GM15510 (cell line): ENCODE results near the gene UFD1.

Experiments
- POLR2A ChIP-seq: IDR thresholded peaks from 3 replicates; pipeline ENCODE4 v1.6.1; 2011; ENCODE audit warnings: borderline replicate concordance; ENCODE audit not compliant: insufficient read length; ENCODE audit errors: extremely low read depth

The UFD1 gene, protein sequence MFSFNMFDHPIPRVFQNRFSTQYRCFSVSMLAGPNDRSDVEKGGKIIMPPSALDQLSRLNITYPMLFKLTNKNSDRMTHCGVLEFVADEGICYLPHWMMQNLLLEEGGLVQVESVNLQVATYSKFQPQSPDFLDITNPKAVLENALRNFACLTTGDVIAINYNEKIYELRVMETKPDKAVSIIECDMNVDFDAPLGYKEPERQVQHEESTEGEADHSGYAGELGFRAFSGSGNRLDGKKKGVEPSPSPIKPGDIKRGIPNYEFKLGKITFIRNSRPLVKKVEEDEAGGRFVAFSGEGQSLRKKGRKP

DNA sequence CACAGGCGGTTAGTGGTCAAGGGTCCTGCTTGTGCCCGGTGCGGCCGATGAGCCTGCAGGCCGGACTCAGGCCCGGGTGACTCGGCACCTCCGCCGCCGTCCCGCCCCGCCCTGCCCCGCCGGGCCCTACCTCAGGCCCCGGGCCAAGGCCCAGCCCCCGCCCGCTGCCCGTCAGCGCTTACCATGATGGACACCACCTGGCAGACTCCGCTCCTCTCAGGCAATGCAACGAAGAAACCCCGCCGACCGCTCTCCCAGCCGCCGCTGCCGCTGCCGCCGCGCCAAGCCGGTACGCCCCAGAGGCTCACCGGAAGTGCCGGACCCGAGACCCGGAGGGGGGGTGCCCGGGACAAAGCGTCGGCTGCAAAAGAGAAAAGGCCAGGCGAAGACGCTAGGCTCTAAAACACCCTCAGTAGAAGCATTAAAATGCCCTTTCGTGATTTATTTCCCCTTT, at the start of gene UFD1:
Gene UFD1, minus strand, starts transcription at position 293 of the 454 bp plus-strand sequence. Its CDS starts 108 bp downstream, at position 185.
- peak; percentile 64 for TF ChIP-seq POLR2A

DNA sequence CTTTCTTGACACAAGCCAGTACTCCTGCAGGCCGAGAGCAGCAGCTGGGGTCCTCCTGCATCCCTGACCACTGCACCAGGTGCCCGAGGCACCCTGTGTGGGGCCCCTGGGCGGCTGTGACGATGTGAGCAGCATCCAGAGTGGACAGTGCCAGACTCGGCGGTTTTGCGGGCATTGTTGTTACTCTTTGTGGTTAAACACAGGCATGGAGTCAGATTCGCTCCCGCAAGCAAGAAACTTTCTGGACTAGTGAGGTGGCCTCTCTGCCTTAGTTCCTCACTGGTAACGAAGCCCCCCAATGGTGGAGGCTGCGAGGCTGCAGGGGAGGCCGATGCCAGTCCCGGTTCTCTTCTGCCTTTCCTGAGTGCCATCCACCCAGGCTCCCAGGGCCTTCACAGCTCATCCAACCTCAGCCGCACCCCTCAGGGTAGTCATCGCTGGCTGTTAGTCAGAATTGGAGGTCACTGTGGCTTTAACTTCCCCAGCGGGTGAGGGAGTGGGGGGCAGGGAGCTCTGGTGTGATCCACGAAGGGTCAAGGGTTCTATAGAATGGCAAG, 48.9 kb upstream of the UFD1 start:
- TF ChIP-seq POLR2A: no peak

DNA sequence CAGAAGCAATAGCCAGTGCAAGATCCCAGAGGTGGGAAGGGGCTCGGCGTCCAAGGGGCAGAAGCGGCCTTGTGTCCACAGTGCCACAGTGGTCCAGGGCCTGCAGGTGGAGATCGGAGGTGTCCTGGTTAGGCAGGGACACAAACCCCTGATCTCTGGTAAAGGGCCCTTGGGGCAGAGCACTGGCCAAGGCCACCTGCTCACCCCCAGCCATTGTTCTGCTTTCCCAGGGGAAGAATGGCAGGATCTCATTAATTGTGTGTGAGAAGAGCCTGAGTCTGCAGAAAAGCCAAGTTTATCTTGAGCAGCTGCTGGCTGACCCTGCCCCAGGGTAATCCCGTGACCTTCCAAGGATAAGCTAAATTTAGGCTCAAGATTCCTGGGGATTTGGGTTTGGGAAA, 48.3 kb upstream of the UFD1 start:
- no peak for TF ChIP-seq POLR2A

DNA sequence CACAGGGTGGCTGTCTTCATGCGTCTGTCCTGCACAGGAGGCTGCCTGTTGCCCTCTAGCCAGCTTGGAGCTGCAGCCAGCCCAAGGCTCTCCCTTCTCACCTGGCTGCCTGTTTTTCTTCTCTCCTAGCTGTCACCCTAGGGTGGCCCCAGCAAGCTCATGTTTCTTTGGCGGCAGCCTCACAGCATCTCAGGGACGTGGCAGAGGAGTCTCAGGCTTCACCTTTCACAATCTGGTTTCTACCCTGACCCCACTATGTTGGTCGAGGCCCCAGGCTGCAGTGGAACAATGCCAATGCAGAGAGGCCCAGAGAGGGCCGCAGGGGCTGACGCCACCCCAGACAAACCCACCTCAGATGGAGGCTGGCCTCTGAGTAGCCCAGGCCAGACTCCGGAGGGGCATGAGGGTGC, 47.7 kb upstream of the UFD1 start:
- TF ChIP-seq POLR2A: no peak

DNA sequence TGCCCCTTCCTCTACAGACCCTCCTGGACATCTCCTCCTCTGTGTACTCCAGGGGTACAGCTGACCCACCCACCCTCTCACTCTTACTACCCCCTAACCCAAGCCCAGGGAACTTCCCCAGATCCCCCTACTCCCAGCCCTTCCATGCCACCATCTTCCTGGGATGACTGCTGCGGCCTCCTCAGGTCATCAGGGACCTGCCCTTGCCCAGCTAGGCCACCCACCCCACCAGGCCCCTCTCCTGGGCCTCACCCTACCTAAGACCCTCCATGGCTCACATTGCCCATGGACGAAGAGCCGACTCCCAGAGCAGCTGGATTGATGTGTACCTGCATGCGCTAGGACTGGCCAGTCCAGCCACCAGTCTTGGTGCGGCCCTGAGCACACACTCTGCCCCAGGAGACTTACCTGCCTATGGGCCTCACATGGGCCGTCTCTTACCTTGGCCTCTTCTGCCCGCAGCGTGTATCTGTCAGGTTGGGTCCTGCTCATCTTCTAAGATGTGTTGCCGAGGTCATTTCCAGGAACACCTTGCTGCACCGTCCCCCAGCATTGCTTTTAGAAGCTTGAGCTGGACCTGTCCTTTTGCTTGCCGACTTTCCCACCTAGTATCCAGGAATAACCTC, 47.2 kb upstream of the UFD1 start:
- TF ChIP-seq POLR2A: no peak

DNA sequence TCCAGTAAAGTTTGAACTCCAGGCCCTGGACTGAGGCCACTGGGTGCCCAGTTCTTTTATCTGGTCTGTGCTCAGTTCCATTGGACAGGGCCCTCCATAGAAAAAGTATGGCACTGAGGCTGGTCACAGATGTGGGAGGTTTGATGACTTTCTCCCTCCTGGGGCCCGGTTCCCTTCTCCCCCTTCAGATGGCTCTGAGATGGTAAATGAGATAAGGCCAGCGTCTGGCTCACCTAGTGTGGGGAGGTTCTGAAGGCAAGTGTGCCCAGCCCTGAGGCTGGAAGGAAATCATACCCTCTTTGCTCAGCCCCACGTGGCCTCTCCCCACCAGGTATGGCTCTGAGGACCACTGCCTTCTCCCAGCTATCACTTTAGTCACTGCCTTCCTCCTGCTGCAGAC, 46.7 kb upstream of the UFD1 start:
- TF ChIP-seq POLR2A: no peak

DNA sequence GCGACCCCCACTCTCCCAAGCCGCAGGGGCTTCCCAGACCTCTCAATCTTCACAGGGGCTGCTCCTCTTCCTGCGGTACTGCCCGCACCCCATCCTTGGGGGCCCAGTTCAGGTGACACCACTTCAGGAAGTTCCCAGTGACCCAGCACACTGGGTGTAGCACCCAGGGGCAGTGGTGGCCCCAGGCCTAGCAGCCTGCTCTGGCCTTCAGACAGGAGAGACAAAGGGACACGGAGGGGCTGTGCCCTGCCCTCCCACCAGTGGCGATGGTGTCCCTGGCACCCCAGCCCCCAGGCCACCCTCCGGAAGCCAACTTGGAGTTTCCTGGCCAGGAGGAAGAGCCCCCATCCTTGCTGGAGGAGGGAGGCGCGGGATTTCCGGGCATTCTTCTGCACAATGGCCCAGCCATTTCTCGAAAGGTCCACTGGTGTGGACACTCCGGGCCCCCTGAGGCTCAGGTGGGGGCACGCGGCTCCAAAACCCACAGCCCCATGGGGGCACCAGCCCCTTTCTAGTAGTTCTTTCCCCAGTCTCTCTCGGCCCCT, 46.2 kb upstream of the UFD1 start:
- no peak for TF ChIP-seq POLR2A

DNA sequence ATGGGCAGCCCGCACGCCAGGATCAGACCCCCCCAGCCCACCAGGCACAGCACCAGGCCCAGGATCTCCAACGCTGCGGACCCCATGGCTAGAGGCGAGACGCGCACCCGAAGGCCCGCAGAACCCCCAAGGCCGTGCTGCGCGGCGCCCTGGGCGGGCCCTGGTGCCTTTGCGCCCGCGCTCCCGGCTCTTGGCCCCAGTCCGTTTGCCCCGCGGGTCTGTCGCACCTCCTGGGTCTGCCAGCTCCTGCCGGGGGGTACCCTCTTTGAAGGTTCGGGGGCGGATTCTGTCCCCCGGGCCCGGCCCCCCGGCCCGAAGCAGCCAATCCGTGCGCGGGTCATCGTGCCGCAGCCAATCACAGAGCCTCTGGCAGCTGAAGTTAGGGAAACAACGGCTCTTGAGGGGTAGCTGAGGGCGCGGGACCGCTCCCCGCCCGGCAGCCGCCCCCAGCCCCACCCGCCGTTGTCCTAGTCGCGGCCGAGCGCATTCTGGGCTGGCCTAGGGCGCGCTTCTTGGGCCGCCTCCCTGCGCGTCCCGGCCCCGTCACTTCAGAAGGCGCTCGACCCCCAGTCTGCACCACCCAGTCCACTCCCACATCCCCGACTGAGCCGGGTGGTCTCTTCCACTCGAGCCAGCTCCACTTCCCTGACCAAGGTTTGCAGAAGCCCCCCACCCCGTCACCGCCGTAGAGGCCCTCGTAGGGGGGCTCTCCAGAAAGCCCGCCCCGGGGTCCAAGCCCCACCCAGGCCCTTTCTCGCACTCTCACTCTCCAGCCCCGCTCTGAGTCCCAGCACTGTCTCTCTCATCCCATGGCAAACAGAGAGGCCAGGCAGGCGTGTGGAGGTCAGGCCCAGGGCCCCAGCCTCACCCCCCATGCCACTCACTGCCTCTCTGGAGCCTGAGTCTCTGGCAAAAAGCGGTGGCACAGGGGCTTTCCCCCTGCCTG, 45.5 kb upstream of the UFD1 start, which contains the start of gene CLDN5:
Gene CLDN5, minus strand, starts transcription at position 241 of the 946 bp plus-strand sequence. Its CDS starts 155 bp downstream, at position 86.
- TF ChIP-seq POLR2A: no peak

DNA sequence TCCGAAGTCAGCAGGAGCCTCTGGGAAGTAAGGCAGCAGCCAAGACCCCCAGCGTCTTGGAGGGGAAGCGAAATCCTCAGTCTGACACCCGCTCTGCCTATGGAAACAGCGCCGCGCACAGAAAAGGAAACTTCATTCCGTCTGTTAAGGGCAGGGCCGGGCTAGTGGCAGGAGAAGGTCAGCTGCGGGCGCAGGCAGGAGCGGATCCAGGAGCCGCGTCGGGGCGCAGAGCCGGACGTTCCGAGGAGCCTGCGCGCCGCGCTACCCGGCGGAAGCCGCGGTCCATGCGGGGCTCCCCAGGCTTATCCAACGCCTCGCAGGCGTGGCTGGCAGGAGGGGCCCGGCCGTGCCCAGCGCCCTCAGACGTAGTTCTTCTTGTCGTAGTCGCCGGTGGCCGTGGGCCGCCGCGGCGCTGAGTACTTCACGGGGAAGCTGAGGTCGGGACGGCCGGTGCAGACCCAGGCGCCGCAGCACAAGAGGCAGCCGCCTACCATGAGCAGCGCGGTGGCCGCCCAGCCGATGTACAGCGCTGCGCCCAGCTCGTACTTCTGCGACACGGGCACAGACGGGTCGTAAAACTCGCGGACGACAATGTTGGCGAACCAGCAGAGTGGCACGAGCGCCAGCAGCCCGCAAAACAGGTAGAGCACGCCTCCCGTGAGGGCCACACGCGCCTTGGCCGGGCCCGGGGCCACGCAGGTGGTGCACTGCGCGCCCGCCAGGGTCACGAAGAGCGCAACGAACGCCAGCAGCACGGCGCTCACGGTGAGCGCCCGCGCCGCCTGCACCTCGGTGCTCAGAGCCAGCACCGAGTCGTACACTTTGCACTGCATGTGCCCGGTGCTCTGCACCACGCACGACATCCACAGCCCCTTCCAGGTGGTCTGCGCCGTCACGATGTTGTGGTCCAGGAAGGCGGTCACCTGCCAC, 44.5 kb upstream of the UFD1 start:
- TF ChIP-seq POLR2A: no peak

DNA sequence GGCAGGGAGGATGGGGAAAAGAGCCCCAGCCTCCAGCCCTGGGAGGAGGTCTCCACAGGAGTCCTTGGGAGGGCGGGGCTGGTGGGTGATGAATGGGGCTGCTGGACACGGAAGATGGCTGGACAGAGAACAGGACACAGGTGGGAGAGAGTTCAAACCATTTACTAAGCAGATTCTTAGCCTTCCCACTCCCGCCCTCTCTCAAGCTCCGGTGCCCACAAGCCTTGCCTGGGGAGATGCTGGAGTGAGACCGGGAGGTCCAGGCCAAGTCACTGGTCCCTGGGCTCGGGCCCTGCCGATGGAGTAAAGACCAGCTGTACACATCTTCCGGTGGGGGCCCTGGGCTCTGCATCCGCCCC, 43.9 kb upstream of the UFD1 start:
- no peak for TF ChIP-seq POLR2A

DNA sequence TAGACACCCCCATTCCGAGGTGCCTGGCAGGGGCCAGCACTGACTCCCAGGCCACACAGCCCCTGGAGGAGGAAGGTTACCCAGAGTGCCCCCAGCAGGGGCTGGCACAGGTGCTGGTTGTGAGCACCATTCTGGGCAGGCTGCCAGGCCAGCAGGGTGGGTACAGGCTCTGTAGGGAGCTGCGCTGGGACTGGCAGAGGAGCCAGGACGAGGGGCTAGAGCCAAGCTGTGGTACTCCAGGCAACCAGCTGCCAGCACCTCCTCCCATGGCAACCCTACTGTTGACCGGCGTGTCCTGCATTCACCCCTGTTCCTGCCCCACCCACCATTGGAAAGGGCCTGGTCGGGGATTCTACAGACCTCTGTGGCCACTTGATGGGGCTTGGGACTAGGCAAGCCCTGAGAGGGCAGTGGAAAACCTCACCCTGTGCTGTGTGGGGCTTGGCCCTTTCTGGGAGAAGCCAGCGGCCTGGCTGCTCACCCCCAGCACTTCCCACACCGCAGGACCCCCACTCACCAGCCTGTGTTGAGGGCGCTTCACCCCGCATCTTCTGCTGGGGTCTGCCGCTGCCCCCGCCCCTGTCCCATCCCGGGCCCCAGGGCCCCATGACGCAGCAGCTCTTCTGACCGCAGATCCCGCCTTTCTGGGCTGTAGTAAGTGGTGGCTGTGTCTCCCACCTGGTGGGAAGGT, 43.3 kb upstream of the UFD1 start:
- no peak for TF ChIP-seq POLR2A

DNA sequence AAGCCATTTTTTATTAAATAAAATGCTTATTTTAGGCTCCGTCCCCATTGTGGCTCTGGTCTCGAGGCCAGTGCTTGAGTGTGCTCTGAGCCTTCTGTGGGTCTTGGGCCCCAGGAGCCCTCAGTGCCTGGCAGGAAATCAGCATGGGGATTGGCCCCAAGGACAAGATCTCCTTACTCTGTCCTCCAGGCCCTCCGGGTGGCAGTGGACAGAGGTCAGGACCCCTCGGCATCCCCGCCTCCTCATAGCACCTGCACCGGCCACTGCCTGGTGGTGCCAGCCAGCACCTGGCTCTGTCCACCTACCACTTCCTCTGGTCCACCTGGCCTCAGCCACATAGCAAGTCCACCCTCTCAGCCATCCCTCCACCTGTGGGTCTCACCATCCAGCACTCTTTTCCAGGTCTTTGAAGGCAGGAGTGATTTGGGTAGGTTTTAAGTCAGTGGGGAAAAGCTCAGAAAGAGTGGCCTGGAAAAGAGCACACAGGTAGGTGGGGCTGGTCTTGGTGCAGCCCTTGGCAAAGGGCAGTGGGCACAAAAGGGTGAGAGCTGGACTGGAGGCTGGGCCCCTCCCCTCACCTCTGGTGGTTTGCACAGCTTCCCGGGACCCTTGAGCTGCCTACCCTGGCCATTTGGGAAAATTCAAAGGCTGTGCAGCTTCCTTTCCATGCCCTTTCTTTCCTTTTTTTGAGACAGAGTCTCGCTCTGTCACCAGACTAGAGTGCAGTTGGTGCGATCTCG, 41.7 kb upstream of the UFD1 start:
- no peak for TF ChIP-seq POLR2A
